DMS114 treated with DMSO at 0.1 percent for 48 hours (cell line): ENCODE measurements around the gene HAL.
"Not testable (repeated sequence)": the region's sequence is repeated elsewhere in the genome, so short reads cannot be mapped to it uniquely, and the experiment has no call there.

Source experiments
- DNase-seq: peaks from one replicate; lab custom pipeline; 2025; ENCODE audit not compliant: unreplicated experiment; lab: John Stamatoyannopoulos, UW

Gene HAL

DNA sequence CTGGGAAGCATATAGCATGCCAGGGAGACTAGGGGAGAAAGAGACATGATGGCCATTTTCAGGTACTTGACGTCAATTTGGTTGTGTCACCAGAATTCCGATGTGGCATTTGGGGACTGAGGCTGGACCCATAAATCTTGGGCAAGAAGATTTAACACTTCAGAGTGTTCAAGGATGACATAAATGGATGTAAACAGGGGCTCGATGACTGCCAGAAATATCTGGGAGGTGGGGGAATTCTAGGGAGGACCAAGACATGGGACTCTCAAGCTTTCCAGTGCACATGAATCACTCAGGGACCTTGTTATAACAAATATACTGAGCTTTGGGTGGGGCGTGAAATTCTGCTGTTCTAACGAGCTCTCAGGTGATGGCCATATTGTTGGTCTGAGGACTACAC is 17.8 kb downstream of the HAL start:
- no peak for DNase-seq

DNA sequence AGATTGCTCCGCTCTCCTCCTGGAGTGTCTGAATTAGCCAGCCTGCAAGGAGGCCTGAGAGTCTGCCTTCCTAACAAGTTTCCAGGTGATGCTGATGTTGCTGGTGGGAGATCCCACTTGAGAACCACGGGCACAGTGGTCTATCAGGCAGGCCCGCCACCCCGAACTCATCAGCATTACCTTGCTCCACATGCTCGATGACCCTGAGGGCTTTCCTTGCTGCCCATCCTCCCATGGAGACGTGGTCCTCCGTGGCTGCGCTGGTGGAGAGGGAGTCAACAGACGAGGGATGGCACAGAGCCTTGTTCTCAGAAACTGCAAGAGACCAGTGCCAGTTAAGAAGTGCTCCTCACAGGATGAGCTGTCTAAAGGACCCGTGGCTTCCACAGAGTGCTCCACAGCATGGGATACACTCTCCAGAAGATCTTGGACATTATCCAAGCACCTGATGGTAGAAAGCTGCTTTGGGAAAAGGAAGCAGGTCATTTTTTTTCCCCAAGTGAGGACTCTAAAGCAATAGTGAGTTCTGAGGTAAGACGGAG is 18.3 kb downstream of the HAL start:
- DNase-seq: no peak

GRCh38 chr12:95976416-95976832 is 19.7 kb downstream of the HAL start:
- DNase-seq: no peak

GRCh38 chr12:95975491-95975890 is 20.7 kb downstream of the HAL start:
- no peak for DNase-seq

DNA sequence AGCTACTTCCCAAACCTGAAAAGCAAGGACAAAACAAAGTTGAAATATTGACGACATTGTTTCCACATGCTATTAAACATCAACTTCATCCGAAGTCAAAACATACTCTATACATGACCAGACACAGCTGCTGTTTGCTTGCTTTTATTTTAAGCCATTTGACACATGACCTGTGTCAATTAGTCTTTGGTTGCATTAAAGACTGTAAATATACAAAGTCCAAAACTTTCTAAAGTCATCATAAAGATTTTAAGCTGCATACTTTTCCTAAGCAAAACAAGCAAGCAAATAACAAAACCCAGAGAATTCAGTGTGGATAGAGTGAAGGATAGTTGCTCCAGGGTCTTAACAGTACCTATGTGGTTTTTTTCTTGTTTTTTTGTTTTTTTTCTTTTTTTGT is 21.8 kb downstream of the HAL start:
- DNase-seq: no peak

DNA sequence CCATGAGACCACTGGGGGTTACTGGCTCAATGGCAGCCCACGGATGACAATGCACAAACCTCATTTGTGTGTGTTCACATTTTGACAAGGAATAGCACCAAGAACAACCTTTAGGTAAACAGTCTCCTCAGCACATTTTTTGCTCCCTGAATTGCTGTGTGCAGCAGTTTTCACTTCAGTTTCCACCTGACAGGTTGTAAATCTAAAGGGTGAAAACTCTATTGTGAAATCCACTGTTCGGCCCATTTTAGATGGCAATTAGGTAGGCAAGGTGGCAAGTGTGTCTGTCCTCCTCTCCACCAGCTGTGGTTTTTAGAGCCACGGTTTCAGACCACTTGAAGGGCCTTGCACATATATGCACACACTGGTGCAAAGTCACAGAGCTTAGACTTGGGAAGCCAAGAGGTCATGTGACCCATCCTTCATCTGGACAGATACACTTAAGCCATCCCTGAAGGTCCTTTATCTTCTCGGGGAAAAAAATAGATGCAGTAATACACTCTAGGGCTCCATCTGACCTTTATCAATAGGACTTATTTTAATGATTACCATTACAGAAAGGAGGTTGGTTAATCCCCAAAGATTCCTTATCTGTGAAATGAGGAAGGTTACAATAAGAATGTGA is 23.2 kb downstream of the HAL start:
- no peak for DNase-seq

DNA sequence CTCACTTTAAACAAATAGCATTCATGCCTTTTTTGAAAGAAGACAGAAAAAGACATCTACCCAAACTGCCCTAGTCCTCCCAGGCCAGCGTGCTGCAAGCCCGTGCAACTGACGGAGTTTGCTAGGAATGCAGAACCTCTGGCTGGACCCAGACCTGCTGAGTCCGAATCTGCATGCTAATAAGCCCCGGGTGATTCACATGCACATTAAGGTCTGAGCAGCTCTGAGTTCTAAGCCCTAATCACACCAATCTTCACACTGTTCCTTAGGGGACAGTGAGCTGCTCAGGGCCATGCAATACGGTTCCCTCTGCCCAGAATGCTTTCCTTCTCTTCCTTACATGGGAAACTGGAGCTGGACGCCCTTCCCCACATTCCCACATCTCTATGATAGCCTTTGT is 25.2 kb downstream of the HAL start:
- DNase-seq: no peak

DNA sequence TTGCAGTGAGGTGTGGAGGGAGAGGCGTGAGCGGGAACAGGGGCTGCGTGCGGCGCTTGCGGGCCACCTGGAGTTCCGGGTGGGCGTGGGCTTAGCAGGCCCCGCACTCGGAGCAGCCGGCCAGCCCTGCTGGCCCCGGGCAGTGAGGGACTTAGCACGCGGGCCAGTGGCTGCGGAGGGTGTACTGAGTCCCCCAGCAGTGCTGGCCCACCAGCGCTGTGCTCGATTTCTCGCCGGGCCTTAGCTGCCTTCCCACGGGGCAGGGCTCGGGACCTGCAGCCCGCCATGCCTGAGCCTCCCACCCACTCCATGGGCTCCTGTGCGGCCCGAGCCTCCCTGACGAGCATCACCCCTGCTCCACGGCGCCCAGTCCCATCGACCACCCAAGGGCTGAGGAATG is 27.0 kb downstream of the HAL start:
- DNase-seq: not testable (repeated sequence)

GRCh38 chr12:95967301-95967700 is 28.8 kb downstream of the HAL start:
- no peak for DNase-seq

DNA sequence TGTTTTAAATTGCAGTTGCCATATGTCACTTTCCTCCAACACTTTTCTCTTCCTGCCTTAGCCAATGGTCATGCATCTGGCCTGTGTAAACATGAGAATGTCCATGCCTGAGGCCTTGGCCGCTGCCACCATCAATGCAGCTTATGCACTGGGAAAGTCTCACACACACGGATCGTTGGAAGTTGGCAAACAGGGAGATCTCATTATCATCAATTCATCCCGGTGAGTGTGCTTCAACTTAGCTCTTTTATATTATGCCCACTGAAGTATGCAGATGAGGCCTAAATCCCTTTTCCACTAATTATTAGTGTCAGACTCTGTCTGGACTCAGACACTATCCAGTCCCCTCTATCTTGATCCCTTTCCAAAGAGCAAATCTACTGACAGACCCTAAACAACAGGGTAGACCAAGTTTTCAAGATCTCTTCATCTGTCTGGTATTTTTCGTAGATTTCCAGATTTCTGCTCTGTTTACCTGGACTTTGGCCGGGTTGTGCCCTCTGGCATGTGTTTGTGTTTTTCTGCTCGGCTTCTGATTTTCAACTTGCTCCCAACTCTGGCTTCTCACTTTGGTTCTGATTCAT is 29.8 kb downstream of the HAL start:
- no peak for DNase-seq

DNA sequence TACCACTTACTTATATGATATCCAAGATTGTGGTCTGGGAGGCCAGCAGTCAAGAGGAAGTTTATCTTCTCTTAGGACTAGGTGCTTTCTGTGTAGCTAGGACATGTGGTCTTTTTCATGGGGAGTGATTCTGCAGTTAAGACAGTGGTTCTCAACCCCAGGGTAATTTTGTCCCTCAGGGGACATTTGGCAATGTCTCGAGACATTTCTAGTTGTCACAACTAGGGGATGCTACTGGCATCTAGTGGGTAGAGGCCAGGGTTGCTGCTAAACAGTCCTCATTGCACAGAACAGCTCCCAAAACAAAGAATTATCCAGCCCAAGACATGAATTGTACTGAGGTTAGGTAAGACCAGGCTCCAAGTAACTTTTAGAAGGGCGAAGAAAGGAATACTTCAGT is 33.0 kb downstream of the HAL start:
- DNase-seq: peak; percentile 37

DNA sequence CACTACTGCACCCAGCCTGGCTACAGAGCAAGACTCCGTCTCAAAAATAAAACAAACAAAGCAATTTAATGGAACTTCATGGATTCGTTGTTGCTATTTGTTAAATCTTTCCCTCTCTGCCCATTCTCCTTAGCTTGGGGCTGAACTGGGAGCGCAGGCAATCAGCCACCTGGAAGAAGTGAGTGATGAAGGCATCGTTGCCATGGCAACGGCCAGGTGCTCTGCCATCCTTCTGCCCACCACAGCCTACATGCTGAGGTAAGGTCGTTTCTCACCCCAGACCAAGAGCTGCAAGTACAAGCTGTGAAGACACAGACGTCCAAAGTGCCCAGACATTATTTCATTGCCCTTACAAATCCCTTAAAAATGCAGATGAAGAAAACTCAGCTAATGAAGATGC is 33.9 kb downstream of the HAL start:
- DNase-seq: no peak

- no peak for DNase-seq
These were observed 35.9 kb downstream of the HAL start for GRCh38 chr12:95960241-95960640.

GRCh38 chr12:95959107-95959506 is 37.0 kb downstream of the HAL start:
- peak; percentile 54 for DNase-seq

DNA sequence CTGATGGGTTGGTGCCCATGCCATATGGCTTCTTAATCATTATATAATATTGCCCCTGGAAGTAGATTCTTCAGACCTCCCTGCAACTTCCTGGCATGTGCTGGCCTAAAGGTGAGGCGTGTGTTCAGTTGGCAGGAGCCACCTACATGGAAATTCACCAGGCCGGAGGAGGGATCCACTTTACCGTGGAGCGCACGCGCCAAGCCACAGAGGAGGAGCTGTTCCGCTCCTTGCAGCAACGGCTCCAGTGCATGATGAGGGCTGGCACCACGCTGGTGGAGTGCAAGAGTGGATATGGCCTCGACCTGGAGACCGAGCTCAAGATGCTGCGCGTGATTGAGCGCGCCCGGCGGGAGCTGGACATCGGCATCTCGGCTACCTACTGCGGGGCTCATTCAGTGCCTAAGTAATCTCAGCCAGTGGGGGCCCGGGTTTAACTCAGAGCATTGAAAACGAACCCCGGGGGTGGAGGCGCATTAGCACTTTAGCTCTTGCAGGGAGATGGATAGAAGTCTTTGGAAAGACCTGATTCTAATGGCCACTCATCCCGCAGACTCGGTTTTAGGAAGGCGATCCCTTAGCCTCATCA is 39.5 kb downstream of the HAL start:
- no peak for DNase-seq

- DNase-seq: no peak
These were observed 40.5 kb downstream of the HAL start for GRCh38 chr12:95955549-95956159.

- no peak for DNase-seq
These were observed 43.1 kb downstream of the HAL start for GRCh38 chr12:95953000-95953399.

DNA sequence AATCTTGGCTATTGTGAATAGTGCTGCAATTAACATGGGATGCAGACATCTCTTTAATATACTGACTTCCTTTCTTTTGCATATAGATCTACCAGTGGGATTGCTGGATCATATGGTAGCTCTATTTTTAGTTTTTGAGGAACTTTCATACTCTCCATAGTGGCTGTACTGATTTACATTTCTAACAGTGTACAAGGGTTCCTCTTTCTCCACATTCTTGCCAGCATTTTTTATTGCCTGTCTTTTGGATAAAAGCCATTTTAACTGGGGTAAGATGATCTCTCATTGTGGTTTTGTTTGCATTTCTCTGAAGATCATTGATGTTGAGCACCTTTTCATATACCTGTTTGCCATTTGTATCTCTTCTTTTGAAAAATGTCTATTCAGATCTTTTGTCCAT is 44.6 kb downstream of the HAL start:
- no peak for DNase-seq

DNA sequence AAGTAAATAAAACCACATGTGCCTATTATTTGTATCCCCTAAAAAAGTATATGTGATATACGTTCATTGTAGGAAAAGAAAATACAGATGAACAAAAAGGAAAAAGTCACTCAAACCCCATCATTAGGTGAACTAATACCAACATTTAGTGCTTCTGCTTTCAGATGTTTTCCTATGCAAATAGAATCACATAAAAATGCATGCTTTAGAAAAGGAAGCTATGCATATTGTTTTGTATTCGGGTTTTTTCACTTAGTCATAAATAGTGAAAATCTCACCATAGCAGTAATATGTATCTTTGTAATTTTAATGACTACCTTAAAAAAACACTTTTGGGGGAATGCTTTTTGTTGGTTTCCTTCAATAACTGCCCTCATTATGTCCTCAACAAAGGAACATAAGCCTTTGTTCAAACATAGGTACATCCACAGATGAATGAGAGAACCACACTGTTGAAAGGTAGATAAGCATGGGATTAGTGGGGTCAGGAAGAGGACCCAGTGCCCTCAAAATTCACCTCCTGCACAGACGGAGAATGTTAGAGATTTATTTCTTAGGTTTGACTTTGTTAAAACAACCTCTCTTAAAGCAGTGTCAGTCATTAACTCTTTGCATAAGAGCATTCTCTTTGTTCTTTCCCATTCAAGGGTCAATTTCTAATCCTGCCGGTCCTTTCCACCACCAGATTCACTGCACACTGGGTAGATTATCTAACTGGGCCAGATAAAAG is 46.5 kb downstream of the HAL start:
- no peak for DNase-seq

- no peak for DNase-seq
These were observed 51.9 kb downstream of the HAL start for GRCh38 chr12:95944108-95944704.

GRCh38 chr12:95943330-95943842 is 52.8 kb downstream of the HAL start, which contains the start of gene AMDHD1:
AMDHD1 (plus strand) TSS chr12:95943331; CDS start chr12:95943399, 68 bp downstream.
- DNase-seq: peak; percentile 37
